Liver (tissue), 9 donors: Measurements from ENCODE around the gene AMIGO2. TPM values are rescaled to one million over a fixed set of nuclear protein-coding genes. Genes with fewer than 3 reads are reported as not detected.

Source experiments
- DNase-seq: peaks from one replicate; pipeline ENCODE4 v3.0.0-alpha.2; 2017; ENCODE audit warnings: low spot score
- H3K27ac ChIP-seq, 2 donors: one replicate each; pipeline ENCODE4 v1.7.0; 2013; ENCODE audit warnings: inconsistent platforms in 2 of 2, low read length in 2 of 2, control low read depth in 1 of 2, low read depth in 1 of 2, mild to moderate bottlenecking in 1 of 2
- H3K27me3 ChIP-seq, 4 donors: one replicate each; pipeline versions ENCODE4 v1.6.1 to v1.7.0; 2013; ENCODE audit warnings: low read length in 3 of 4, inconsistent platforms in 1 of 4, mild to moderate bottlenecking in 1 of 4, moderate library complexity in 1 of 4; ENCODE audit not compliant: control insufficient read depth in 4 of 4, insufficient read depth in 4 of 4
- H3K36me3 ChIP-seq, 4 donors: one replicate each; pipeline versions ENCODE4 v1.6.1 to v1.7.0; 2013; ENCODE audit warnings: low read length in 3 of 4, mild to moderate bottlenecking in 3 of 4, low read depth in 1 of 4, moderate library complexity in 1 of 4; ENCODE audit not compliant: control insufficient read depth in 4 of 4, insufficient read depth in 3 of 4
- H3K4me1 ChIP-seq, 4 donors: one replicate each; pipeline versions ENCODE4 v1.6.1 to v1.7.0; 2013; ENCODE audit warnings: low read length in 3 of 4, mild to moderate bottlenecking in 3 of 4, moderate library complexity in 1 of 4; ENCODE audit not compliant: control insufficient read depth in 4 of 4, insufficient read depth in 4 of 4
- H3K4me3 ChIP-seq, 3 donors: one replicate each; pipeline versions ENCODE4 v1.6.1 to v1.7.0; 2013; ENCODE audit warnings: low read length in 3 of 3, control low read depth in 1 of 3, low read depth in 1 of 3, mild to moderate bottlenecking in 1 of 3
- H3K9ac ChIP-seq, 2 donors: one replicate each; pipeline ENCODE4 v1.7.0; 2013; ENCODE audit warnings: low read length in 2 of 2, mild to moderate bottlenecking in 2 of 2, moderate library complexity in 2 of 2, control low read depth in 1 of 2, low read depth in 1 of 2
- H3K9me3 ChIP-seq, 4 donors: one replicate each; pipeline versions ENCODE4 v1.6.1 to v1.7.0; 2013; ENCODE audit warnings: low read length in 3 of 4; ENCODE audit not compliant: control insufficient read depth in 4 of 4
- FOXA2 ChIP-seq: IDR thresholded peaks from 2 replicates; pipeline ENCODE4 v1.6.1; 2016; ENCODE audit warnings: antibody characterized with exemption
- GABPA ChIP-seq, 2 donors: IDR thresholded peaks in 1 of 2; conservative IDR thresholded peaks in 1 of 2; 2 replicates each; pipeline ENCODE4 v1.6.1; 2016; ENCODE audit warnings: antibody characterized with exemption in 2 of 2, mild to moderate bottlenecking in 1 of 2, moderate library complexity in 1 of 2
- HNF4A ChIP-seq, 2 donors: conservative IDR thresholded peaks; 2 replicates each; pipeline ENCODE4 v1.6.1; 2016; ENCODE audit warnings: antibody characterized with exemption in 2 of 2, mild to moderate bottlenecking in 2 of 2
- JUND ChIP-seq, 2 donors: IDR thresholded peaks; 2 replicates each; pipeline ENCODE4 v1.6.1; 2016; ENCODE audit warnings: antibody characterized with exemption in 2 of 2
- NR2F2 ChIP-seq: IDR thresholded peaks from 2 replicates; pipeline ENCODE4 v1.6.1; 2016; ENCODE audit warnings: antibody characterized with exemption
- RAD21 ChIP-seq, 2 donors: IDR thresholded peaks; 2 replicates each; pipeline ENCODE4 v1.6.1; 2016; ENCODE audit warnings: antibody characterized with exemption in 2 of 2, mild to moderate bottlenecking in 2 of 2
- RXRA ChIP-seq, 2 donors: IDR thresholded peaks; 2 replicates each; pipeline ENCODE4 v1.6.1; 2017 to 2018; ENCODE audit warnings: antibody characterized with exemption in 2 of 2, mild to moderate bottlenecking in 1 of 2
- SP1 ChIP-seq: IDR thresholded peaks from 2 replicates; pipeline ENCODE4 v1.6.1; 2018; ENCODE audit warnings: antibody characterized with exemption, mild to moderate bottlenecking
- TAF1 ChIP-seq: conservative IDR thresholded peaks from 2 replicates; pipeline ENCODE4 v1.6.1; 2016; ENCODE audit warnings: antibody characterized with exemption, mild to moderate bottlenecking
- YY1 ChIP-seq: IDR thresholded peaks from 2 replicates; pipeline ENCODE4 v1.6.1; 2016; ENCODE audit warnings: antibody characterized with exemption, mild to moderate bottlenecking
- WGBS: extraction: QIAGEN DNeasy Blood & Tissue Kit; methylation state at CpG from one replicate; pipeline ENCODE4 v1.1.7; 2013; 5-methylcytosine and 5-hydroxymethylcytosine counted together
- polyA plus RNA-seq, 2 donors: library from polyadenylated mRNA; stranded (reverse) in 1 of 2; unstranded in 1 of 2; fragments of 200-250 nt in 1 of 2; fragments of >200 nt in 1 of 2; fragmentation: Nextera tagmentation in 1 of 2; extraction: Ambion mirVana in 1 of 2; gene quantifications; one replicate each; pipeline versions ENCODE4 v1.2.1 to v1.2.3, GENCODE V29; 2013 to 2015
- total RNA-seq, 2 donors: library from RNA; depleted of rRNA; stranded (reverse); fragments of >200 nt; gene quantifications; one replicate each; pipeline ENCODE4 v1.2.3, GENCODE V29; 2014
- TF ChIP-seq, protein P1 (sequence below): IDR thresholded peaks from 2 replicates; pipeline ENCODE4 v1.6.1; 2016; ENCODE audit warnings: antibody characterized with exemption
- TF ChIP-seq, protein P2 (sequence below): IDR thresholded peaks from 2 replicates; pipeline ENCODE4 v1.6.1; 2016; ENCODE audit warnings: antibody characterized with exemption
- TF ChIP-seq, protein P3 (sequence below): IDR thresholded peaks from 2 replicates; pipeline ENCODE4 v1.6.1; 2016; ENCODE audit warnings: antibody characterized with exemption
- TF ChIP-seq, protein P4 (sequence below): IDR thresholded peaks from 2 replicates; pipeline ENCODE4 v1.6.1; 2016; ENCODE audit warnings: antibody characterized with exemption, mild to moderate bottlenecking
- donor health status: healthy.
- donor health status: healthy.
- donor health status: healthy.
- donor health status: healthy.
- donor health status: healthy.

AMIGO2 gene
- total and polyA plus RNA-seq, 4 donors = 1.2 to 3.5 (median 2.3) TPM

DNA sequence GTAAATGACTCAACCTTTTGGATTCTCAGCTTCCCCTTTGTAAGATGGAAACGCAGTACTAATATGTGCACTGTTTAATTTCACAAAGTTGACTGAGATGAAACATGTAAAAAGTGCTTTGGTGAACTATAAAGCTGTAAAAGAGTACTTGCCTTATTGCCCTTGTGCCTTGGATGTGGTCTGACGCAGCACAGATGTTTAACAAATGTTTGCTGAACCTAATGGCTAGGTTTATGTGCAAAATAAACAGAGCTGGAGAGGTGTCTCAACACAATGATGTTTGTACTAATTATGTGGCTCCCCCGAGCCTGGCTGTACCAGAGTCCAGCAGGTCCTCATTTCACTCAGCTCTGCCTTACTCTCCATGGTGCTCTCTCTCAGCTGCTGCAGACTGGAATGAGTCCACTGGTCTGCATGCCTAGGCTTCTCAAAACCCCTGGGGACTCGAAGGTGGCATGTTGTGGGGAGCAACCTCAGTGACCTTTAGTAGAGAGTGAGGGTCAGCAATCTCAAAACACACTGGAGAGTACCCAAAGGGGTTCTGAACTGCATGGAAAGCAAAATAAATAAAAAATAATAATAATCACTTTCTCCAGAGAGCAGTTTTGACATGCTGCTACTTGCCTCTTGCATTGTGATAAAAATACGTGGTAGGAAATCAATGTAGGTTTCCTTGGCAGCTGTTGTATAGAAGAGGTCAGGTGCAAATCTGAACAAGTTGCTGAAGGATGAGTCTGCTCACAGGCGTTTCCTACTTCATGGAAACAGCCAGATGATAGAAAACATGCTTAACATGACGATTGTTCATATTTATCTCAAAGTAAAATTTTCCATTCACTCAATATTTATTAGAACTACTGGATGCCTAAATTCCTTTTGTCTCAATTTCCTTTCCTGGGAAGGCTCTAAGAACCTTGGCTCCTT, 8.5 kb upstream of the AMIGO2 start:
- H3K36me3 ChIP-seq = no peaks in the 10 kb centered on the region
- no peak overlapping the region for H3K27ac ChIP-seq
- no peak for DNase-seq
- no peak overlapping the region for H3K4me3 ChIP-seq
- no peaks in the 10 kb centered on the region for H3K4me1 ChIP-seq
- 68% methylated on average over 7 of the region's 7 CpGs for WGBS
- H3K9me3 ChIP-seq = no peaks in the 10 kb centered on the region
- H3K27me3 ChIP-seq = no peaks in the 10 kb centered on the region
- H3K9ac ChIP-seq = no peak overlapping the region
- no peak for TF ChIP-seq GABPA (IDR thresholded peaks at IDR 0.05 in 1 of 2, conservative IDR thresholded peaks at IDR 0.05 in 1 of 2)
- TF ChIP-seq, protein P1, sequence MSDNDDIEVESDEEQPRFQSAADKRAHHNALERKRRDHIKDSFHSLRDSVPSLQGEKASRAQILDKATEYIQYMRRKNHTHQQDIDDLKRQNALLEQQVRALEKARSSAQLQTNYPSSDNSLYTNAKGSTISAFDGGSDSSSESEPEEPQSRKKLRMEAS = no peak
- no peak for TF ChIP-seq SP1
- TF ChIP-seq, protein P2, sequence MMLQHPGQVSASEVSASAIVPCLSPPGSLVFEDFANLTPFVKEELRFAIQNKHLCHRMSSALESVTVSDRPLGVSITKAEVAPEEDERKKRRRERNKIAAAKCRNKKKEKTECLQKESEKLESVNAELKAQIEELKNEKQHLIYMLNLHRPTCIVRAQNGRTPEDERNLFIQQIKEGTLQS = no peak
- no peak for TF ChIP-seq YY1
- TF ChIP-seq RXRA (IDR thresholded peaks at IDR 0.05) = no peak
- no peak for TF ChIP-seq RAD21 (IDR thresholded peaks at IDR 0.05)
- no peak for TF ChIP-seq NR2F2
- no peak for TF ChIP-seq HNF4A (conservative IDR thresholded peaks at IDR 0.05)
- no peak for TF ChIP-seq FOXA2
- TF ChIP-seq, protein P3, sequence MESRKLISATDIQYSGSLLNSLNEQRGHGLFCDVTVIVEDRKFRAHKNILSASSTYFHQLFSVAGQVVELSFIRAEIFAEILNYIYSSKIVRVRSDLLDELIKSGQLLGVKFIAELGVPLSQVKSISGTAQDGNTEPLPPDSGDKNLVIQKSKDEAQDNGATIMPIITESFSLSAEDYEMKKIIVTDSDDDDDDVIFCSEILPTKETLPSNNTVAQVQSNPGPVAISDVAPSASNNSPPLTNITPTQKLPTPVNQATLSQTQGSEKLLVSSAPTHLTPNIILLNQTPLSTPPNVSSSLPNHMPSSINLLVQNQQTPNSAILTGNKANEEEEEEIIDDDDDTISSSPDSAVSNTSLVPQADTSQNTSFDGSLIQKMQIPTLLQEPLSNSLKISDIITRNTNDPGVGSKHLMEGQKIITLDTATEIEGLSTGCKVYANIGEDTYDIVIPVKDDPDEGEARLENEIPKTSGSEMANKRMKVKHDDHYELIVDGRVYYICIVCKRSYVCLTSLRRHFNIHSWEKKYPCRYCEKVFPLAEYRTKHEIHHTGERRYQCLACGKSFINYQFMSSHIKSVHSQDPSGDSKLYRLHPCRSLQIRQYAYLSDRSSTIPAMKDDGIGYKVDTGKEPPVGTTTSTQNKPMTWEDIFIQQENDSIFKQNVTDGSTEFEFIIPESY = no peak
- TF ChIP-seq, protein P4, sequence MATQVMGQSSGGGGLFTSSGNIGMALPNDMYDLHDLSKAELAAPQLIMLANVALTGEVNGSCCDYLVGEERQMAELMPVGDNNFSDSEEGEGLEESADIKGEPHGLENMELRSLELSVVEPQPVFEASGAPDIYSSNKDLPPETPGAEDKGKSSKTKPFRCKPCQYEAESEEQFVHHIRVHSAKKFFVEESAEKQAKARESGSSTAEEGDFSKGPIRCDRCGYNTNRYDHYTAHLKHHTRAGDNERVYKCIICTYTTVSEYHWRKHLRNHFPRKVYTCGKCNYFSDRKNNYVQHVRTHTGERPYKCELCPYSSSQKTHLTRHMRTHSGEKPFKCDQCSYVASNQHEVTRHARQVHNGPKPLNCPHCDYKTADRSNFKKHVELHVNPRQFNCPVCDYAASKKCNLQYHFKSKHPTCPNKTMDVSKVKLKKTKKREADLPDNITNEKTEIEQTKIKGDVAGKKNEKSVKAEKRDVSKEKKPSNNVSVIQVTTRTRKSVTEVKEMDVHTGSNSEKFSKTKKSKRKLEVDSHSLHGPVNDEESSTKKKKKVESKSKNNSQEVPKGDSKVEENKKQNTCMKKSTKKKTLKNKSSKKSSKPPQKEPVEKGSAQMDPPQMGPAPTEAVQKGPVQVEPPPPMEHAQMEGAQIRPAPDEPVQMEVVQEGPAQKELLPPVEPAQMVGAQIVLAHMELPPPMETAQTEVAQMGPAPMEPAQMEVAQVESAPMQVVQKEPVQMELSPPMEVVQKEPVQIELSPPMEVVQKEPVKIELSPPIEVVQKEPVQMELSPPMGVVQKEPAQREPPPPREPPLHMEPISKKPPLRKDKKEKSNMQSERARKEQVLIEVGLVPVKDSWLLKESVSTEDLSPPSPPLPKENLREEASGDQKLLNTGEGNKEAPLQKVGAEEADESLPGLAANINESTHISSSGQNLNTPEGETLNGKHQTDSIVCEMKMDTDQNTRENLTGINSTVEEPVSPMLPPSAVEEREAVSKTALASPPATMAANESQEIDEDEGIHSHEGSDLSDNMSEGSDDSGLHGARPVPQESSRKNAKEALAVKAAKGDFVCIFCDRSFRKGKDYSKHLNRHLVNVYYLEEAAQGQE = no peak
- TF ChIP-seq JUND (IDR thresholded peaks at IDR 0.05) = no peak

DNA sequence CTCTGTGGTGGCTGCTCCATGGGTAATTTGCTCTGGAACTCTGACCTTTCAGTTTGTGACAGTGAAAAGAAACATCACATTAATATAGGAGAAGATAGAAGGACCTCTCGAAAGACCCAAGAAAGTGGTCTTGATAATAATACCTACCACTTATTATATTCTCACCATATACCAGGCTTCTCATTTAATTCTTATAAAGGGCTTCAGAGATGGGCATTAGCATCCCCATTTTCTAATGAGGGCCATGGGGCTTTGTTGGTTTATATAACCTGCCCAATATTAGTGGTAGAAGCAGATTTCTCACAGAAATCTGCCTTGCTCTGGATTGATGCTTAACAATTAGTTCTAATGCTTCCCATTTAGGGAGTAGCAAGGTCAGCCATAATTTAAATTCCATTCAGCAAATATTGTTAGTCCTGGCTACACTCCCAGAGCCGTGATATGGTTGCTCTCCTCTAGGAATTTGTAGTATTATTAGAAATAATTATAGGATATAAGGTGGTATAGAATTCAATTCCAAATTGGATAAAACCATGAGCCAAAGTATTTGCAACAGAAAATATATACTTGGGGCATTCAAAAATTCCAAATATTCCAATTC, 7.4 kb upstream of the AMIGO2 start:
- H3K27ac ChIP-seq = no peak overlapping the region
- no peaks in the 10 kb centered on the region for H3K27me3 ChIP-seq
- H3K4me3 ChIP-seq = no peak overlapping the region
- H3K4me1 ChIP-seq = no peaks in the 10 kb centered on the region
- no peaks in the 10 kb centered on the region for H3K36me3 ChIP-seq
- no peaks in the 10 kb centered on the region for H3K9me3 ChIP-seq
- no peak for TF ChIP-seq NR2F2
- TF ChIP-seq TAF1 = no peak
- no peak for TF ChIP-seq SP1
- TF ChIP-seq RXRA (IDR thresholded peaks at IDR 0.05) = no peak
- TF ChIP-seq, protein P2 = no peak
- 75% methylated on average over 2 of the region's 2 CpGs for WGBS
- no peak for DNase-seq
- no peak overlapping the region for H3K9ac ChIP-seq
